A549 treated with AZD2906 at 1 μM for 4 hours (cell line): ENCODE measurements around the gene DDX60. TPM values are rescaled to one million over a fixed set of nuclear protein-coding genes. Genes with fewer than 3 reads are reported as not detected.

Experiments
- total RNA-seq: library from RNA; stranded (reverse); fragments of 200-300 nt; extraction: Qiagen RNA extraction; gene quantifications from 5 replicates; pipeline ENCODE4 v1.2.3, GENCODE V29; 2022

The DDX60 gene, protein sequence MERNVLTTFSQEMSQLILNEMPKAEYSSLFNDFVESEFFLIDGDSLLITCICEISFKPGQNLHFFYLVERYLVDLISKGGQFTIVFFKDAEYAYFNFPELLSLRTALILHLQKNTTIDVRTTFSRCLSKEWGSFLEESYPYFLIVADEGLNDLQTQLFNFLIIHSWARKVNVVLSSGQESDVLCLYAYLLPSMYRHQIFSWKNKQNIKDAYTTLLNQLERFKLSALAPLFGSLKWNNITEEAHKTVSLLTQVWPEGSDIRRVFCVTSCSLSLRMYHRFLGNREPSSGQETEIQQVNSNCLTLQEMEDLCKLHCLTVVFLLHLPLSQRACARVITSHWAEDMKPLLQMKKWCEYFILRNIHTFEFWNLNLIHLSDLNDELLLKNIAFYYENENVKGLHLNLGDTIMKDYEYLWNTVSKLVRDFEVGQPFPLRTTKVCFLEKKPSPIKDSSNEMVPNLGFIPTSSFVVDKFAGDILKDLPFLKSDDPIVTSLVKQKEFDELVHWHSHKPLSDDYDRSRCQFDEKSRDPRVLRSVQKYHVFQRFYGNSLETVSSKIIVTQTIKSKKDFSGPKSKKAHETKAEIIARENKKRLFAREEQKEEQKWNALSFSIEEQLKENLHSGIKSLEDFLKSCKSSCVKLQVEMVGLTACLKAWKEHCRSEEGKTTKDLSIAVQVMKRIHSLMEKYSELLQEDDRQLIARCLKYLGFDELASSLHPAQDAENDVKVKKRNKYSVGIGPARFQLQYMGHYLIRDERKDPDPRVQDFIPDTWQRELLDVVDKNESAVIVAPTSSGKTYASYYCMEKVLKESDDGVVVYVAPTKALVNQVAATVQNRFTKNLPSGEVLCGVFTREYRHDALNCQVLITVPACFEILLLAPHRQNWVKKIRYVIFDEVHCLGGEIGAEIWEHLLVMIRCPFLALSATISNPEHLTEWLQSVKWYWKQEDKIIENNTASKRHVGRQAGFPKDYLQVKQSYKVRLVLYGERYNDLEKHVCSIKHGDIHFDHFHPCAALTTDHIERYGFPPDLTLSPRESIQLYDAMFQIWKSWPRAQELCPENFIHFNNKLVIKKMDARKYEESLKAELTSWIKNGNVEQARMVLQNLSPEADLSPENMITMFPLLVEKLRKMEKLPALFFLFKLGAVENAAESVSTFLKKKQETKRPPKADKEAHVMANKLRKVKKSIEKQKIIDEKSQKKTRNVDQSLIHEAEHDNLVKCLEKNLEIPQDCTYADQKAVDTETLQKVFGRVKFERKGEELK (N-terminal part only)
- total RNA-seq = 1.6 to 2.8 TPM (median 1.8 TPM) in 5 replicates

DNA sequence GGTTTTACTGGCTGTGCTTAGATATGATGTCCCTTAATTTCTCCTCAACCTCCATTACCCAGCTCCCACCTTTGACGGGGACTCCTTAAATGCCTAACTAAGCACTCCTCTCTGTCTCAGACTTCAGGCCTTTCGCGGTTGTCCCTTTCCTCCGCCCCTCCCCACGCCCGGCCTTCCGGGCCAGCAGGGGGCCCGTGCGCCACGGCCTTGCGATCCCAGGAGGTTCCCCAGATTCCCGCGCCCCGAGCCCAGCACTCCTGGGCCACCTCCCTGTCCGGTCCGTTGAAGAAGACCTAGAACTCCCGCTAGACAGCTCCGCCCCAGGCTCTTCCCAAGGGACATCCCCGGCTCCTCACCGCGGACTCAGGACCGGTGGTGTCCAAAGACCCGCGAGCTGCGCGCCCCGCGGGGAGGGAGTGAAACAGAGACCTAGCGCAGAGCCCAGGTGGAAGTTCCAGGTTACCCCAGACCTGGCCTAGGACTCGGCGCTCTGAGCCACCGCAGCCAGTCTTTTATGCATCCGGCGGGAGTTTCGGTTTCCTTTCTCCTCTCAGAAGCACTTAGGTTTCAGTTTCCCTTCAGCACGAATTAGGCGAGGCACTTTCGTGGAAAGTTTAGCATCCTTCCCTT, at the start of gene DDX60:
Gene DDX60, minus strand, starts transcription at position 487 of the 630 bp plus-strand sequence. CDS start 7,493 bp downstream, outside the sequence.

Other genes with a start within 250 kb of the DDX60 start
- gene ANXA10, start 226.2 kb downstream of the DDX60 start, total RNA-seq = 2.2 to 2.8 TPM (median 2.6 TPM) in 5 replicates
- gene DDX60L, start 161.7 kb upstream of the DDX60 start, total RNA-seq = 8.2 to 8.9 TPM (median 8.6 TPM) in 5 replicates
- gene PALLD, start 178.3 kb upstream of the DDX60 start, total RNA-seq = 57.4 to 92.7 TPM (median 66.9 TPM) in 5 replicates